HepG2 (cell line): ENCODE data around the gene RMND5A. TPM values are rescaled to one million over a fixed set of nuclear protein-coding genes. Genes with fewer than 3 reads are reported as not detected.
A peak's percentile ranks its signal among the peaks of the same experiment; 100 is the strongest.

Experiments
- BHLHE40 ChIP-seq: IDR thresholded peaks from 2 replicates; pipeline ENCODE4 v1.6.1; 2011; ENCODE audit warnings: low read length, improper control_type of control experiment
- GMEB1 ChIP-seq: sonication (generic); formaldehyde crosslinking; IDR thresholded peaks from 2 replicates; pipeline ENCODE4 v1.5.1; 2020; ENCODE audit warnings: missing genetic modification reagents, mild to moderate bottlenecking, borderline replicate concordance
- HDAC6 ChIP-seq: fragments of 200-600 bp; sonication (generic); IDR thresholded peaks from 2 replicates; pipeline ENCODE4 v1.7.0; 2017; ENCODE audit warnings: mild to moderate bottlenecking, antibody characterized with exemption, low read length, low read depth
- NFATC3 ChIP-seq: sonication (generic); formaldehyde crosslinking; IDR thresholded peaks from 2 replicates; pipeline ENCODE4 v1.5.1; 2020; ENCODE audit warnings: mild to moderate bottlenecking, missing genetic modification reagents
- PHF5A ChIP-seq: IDR thresholded peaks from one replicate; pipeline ENCODE4 v1.6.1; 2018; ENCODE audit warnings: low read depth, missing genetic modification reagents; ENCODE audit not compliant: unreplicated experiment
- PRPF4 ChIP-seq: fragments of 200-400 bp; formaldehyde crosslinking; IDR thresholded peaks from 2 replicates; pipeline ENCODE4 v1.6.1; 2016; ENCODE audit warnings: low read length, low read depth; ENCODE audit not compliant: poor library complexity, severe bottlenecking
- U2AF2 ChIP-seq: fragments of 200-400 bp; formaldehyde crosslinking; IDR thresholded peaks from 2 replicates; pipeline ENCODE4 v1.6.1; 2017; ENCODE audit warnings: low read depth, mild to moderate bottlenecking, low read length
- UBTF ChIP-seq: sonication (generic); formaldehyde crosslinking; IDR thresholded peaks from 2 replicates; pipeline ENCODE4 v1.4.0; 2020; ENCODE audit warnings: mild to moderate bottlenecking, missing genetic modification reagents
- WIZ ChIP-seq: sonication (generic); formaldehyde crosslinking; IDR thresholded peaks from 2 replicates; pipeline ENCODE4 v1.5.1; 2020; ENCODE audit warnings: mild to moderate bottlenecking, missing genetic modification reagents
- ZC3H13 ChIP-seq: sonication (generic); formaldehyde crosslinking; IDR thresholded peaks from 2 replicates; pipeline ENCODE4 v1.8.1; 2023; ENCODE audit warnings: mild to moderate bottlenecking, missing genetic modification reagents, moderate library complexity
- ZFP1 ChIP-seq: IDR thresholded peaks from 2 replicates; pipeline ENCODE4 v1.6.1; 2016
- ZFP82 ChIP-seq: sonication (generic); formaldehyde crosslinking; IDR thresholded peaks from 2 replicates; pipeline ENCODE4 v1.5.1; 2020; ENCODE audit warnings: mild to moderate bottlenecking, missing genetic modification reagents, borderline replicate concordance
- ZNF382 ChIP-seq: sonication (generic); formaldehyde crosslinking; IDR thresholded peaks from 2 replicates; pipeline ENCODE4 v1.5.0; 2020; ENCODE audit warnings: missing genetic modification reagents, mild to moderate bottlenecking, borderline replicate concordance
- ZNF557 ChIP-seq: sonication (generic); formaldehyde crosslinking; IDR thresholded peaks from 2 replicates; pipeline ENCODE4 v1.4.0; 2020; ENCODE audit warnings: missing genetic modification reagents
- ZNF619 ChIP-seq: sonication (generic); formaldehyde crosslinking; IDR thresholded peaks from 2 replicates; pipeline ENCODE4 v1.4.0; 2020; ENCODE audit warnings: mild to moderate bottlenecking, missing genetic modification reagents
- ZNF780A ChIP-seq: sonication (generic); formaldehyde crosslinking; IDR thresholded peaks from 2 replicates; pipeline ENCODE4 v1.8.0; 2022; ENCODE audit warnings: mild to moderate bottlenecking, missing genetic modification reagents, moderate library complexity
- polyA plus RNA-seq, 8 experiments: library from polyadenylated mRNA; depleted of rRNA in 3 of 8; stranded (reverse) in 7 of 8; unstranded in 1 of 8; fragments of >200 nt; fragmentation: Illumina TruSeq in 4 of 8; extraction: Trizol in 4 of 8; gene quantifications; 2 replicates each; pipeline versions ENCODE4 v1.2.1 to v1.2.3, GENCODE V29; 2011 to 2016; ENCODE audit warnings: low read depth in 4 of 8, missing spikeins in 1 of 8, mixed read lengths in 1 of 8; ENCODE audit not compliant: insufficient read depth in 1 of 8
- total RNA-seq, 5 experiments: library from RNA; depleted of rRNA; stranded (reverse); fragments of >200 nt; fragmentation: Illumina TruSeq; extraction: Trizol; gene quantifications; 2 replicates each; pipeline ENCODE4 v1.2.3, GENCODE V29; 2016; ENCODE audit warnings: low read depth in 1 of 5
- TF ChIP-seq, protein P1 (sequence below): sonication (generic); formaldehyde crosslinking; IDR thresholded peaks from 2 replicates; pipeline ENCODE4 v1.5.1; 2020; ENCODE audit warnings: mild to moderate bottlenecking, missing genetic modification reagents
- TF ChIP-seq, protein P2 (sequence below): sonication (generic); formaldehyde crosslinking; IDR thresholded peaks from 2 replicates; pipeline ENCODE4 v1.5.1; 2020; ENCODE audit warnings: mild to moderate bottlenecking, moderate library complexity, missing genetic modification reagents
- TF ChIP-seq, protein P3 (sequence below): sonication (generic); formaldehyde crosslinking; IDR thresholded peaks from 2 replicates; pipeline ENCODE4 v1.5.0; 2020; ENCODE audit warnings: missing genetic modification reagents

The RMND5A gene
- total and polyA plus RNA-seq, 2 of the 13 experiments (the other 11 are each of a cell fraction or from before 2014, with no cell fraction given) = 31.0 to 66.4 TPM

DNA sequence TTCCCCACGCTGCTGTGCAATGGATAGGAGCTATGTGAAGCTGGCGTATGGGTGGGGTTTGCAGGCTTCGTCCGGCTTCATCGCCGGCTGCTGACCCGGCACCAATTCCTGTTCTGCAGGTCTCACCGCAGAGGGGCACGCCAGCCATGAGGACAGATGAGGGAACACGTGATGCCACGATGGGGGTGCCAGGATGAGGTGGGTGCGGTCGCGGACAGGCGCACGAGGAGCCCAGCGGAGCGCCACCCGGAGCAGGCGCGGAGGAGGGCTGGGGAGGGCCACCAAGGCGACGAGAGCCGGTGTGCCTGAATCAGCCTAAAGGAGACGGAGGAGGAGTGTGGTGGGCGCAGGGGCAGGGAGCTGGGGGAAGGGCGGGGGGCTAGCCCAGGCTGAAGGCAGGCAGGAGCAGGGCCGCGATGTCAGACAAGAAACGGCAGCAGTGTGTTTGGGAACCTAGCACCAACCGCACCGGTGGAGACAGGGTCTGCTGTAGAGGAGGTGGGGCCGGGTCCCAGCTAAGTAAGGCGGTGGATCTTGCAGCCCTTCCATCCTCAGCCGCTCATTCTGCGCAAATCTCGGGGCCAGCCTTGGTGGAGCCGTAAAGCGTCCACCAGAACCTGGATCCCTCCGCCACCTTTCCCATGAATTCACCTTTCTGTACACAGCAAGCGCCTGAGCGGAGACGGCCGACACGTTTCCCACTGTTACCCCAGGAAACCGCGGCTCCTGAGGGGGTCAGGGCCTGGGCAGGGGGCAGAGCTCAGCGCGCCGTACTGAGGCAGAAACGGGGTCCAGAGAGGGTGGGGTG is 87.6 kb downstream of the RMND5A start (continued):
- no peak for TF ChIP-seq GMEB1 (CRISPR knock-in tag)
- TF ChIP-seq ZNF557 (CRISPR knock-in tag) = no peak
- no peak for TF ChIP-seq PHF5A
- 0 out of 2 replicates have a peak, but pooled peaks have one; percentile 65 for TF ChIP-seq NFATC3
- TF ChIP-seq UBTF (CRISPR knock-in tag) = peak; percentile 48
- no peak for TF ChIP-seq ZFP1 (CRISPR knock-in tag)
- TF ChIP-seq HDAC6 = no peak
- TF ChIP-seq, protein P1, sequence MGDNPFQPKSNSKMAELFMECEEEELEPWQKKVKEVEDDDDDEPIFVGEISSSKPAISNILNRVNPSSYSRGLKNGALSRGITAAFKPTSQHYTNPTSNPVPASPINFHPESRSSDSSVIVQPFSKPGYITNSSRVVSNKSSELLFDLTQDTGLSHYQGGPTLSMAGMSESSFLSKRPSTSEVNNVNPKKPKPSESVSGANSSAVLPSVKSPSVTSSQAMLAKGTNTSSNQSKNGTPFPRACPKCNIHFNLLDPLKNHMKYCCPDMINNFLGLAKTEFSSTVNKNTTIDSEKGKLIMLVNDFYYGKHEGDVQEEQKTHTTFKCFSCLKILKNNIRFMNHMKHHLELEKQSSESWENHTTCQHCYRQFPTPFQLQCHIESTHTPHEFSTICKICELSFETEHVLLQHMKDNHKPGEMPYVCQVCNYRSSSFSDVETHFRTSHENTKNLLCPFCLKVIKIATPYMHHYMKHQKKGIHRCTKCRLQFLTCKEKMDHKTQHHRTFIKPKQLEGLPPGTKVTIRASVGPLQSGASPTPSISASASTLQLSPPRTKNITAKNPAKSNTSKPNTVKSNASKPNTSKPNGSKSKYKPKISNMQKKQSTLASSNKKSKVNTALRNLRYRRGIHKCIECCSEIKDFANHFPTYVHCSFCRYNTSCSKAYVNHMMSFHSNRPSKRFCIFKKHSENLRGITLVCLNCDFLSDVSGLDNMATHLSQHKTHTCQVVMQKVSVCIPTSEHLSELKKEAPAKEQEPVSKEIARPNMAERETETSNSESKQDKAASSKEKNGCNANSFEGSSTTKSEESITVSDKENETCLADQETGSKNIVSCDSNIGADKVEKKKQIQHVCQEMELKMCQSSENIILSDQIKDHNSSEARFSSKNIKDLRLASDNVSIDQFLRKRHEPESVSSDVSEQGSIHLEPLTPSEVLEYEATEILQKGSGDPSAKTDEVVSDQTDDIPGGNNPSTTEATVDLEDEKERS (CRISPR knock-in tag) = peak; percentile 32; the same call in 1 of the 2 replicates
- no peak for TF ChIP-seq U2AF2
- no peak for TF ChIP-seq ZFP82
- TF ChIP-seq ZNF382 (CRISPR knock-in tag) = no peak
- TF ChIP-seq BHLHE40 = 0 out of 2 replicates have a peak, but pooled peaks have one; percentile 26
- TF ChIP-seq ZC3H13 (CRISPR knock-in tag) = no peak
- peak; percentile 43; the same call in 1 of the 2 replicates for TF ChIP-seq WIZ
- no peak for TF ChIP-seq PRPF4
- TF ChIP-seq ZNF780A = 0 out of 2 replicates have a peak, but pooled peaks have one; percentile 43
- TF ChIP-seq, protein P2, sequence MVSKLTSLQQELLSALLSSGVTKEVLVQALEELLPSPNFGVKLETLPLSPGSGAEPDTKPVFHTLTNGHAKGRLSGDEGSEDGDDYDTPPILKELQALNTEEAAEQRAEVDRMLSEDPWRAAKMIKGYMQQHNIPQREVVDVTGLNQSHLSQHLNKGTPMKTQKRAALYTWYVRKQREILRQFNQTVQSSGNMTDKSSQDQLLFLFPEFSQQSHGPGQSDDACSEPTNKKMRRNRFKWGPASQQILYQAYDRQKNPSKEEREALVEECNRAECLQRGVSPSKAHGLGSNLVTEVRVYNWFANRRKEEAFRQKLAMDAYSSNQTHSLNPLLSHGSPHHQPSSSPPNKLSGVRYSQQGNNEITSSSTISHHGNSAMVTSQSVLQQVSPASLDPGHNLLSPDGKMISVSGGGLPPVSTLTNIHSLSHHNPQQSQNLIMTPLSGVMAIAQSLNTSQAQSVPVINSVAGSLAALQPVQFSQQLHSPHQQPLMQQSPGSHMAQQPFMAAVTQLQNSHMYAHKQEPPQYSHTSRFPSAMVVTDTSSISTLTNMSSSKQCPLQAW (CRISPR knock-in tag) = no peak
- TF ChIP-seq, protein P3, sequence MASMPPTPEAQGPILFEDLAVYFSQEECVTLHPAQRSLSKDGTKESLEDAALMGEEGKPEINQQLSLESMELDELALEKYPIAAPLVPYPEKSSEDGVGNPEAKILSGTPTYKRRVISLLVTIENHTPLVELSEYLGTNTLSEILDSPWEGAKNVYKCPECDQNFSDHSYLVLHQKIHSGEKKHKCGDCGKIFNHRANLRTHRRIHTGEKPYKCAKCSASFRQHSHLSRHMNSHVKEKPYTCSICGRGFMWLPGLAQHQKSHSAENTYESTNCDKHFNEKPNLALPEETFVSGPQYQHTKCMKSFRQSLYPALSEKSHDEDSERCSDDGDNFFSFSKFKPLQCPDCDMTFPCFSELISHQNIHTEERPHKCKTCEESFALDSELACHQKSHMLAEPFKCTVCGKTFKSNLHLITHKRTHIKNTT (CRISPR knock-in tag) = no peak
- no peak; the same call in 1 of the 2 replicates for TF ChIP-seq ZNF619 (CRISPR knock-in tag)
